NCI-H2081 (cell line): ENCODE results near the gene OGFOD1.

Source experiments
- DNase-seq, 2 experiments: peaks; one replicate each; lab custom pipeline; 2025; lab: John Stamatoyannopoulos, UW

Gene OGFOD1

DNA sequence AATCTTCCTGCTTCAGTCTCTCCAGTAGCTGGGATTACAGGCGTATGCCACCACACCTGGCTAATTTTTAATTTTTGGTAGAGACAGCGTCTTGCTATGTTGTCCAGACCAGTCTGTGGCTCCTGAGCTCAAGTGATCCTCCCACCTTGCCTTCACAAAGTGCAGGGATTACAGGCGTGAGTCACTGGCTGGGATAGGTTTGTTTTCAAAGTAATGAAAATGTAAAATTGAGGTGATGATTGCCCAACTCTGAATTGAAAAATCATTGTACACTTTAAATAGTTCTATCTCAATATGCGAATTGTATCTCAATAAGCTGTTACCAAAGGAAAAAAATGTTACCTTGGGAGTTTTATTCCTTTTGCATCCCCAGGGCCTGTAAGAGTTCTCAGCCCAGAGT lies 24.8 kb upstream of the OGFOD1 start:
- no peak for DNase-seq

GRCh38 chr16:56428091-56428490 lies 23.3 kb upstream of the OGFOD1 start:
- DNase-seq, result no peak

- no peak for DNase-seq
Observed at GRCh38 chr16:56436258-56436657, 15.1 kb upstream of the OGFOD1 start.

GRCh38 chr16:56438038-56438437 lies 13.3 kb upstream of the OGFOD1 start:
- no peak for DNase-seq

GRCh38 chr16:56447286-56447685 lies 4.1 kb upstream of the OGFOD1 start:
- no peak for DNase-seq

DNA sequence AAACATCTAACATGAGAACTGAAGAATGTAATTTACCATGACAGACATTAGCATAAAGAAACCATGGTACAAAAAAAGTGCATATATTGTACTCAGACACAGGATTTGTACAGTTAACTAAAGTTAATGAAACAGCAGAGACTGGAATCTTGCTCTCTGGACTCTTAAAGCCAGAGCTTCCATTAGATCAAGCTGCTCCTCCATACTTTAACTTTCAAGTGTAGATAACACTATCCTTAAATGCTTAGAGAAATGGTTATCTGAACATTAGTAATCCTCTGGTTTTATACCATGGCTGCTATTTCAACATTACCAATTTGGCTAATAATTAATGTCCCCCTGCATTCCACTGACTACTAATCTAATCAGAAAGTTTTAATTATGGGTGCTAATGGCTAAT lies 3.3 kb upstream of the OGFOD1 start:
- DNase-seq, result no peak

DNA sequence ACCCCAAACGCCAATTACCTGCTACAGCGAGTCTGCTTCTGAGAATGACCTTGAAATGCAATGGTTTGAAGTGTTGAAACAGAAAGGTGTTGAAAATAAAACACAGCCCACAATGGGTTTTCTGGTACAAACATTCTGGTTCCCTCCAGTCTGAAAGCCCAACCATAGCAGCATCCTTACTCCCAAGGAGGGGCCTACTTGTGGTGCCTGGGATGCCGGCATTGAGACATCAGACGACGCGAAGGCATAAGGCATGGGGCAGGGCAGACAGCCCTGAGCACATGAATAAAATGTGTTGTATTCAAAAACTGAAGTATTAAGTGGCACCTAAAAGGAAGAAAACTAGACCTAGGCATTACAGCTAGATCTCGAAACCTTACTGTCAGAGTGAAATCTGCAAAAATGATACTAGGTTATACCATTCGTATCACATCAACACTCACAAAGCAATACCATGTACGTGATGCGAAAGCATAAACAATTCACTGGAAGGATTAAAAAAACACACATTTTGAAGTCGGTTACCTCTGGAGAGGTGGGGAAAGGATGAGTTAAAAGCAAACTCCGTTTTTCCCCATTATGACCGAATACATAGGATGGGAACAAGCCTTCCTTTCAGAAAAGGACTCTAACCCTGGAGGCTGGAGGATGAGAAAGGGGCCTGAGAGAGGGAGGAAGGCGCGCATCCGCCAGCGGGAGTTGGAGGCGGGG lies 924 bp upstream of the OGFOD1 start:
- no peak for DNase-seq

- peak in 1 of 2 experiments; percentile 23 for DNase-seq
Observed at GRCh38 chr16:56451753-56452689, 667 bp downstream of the OGFOD1 start.

DNA sequence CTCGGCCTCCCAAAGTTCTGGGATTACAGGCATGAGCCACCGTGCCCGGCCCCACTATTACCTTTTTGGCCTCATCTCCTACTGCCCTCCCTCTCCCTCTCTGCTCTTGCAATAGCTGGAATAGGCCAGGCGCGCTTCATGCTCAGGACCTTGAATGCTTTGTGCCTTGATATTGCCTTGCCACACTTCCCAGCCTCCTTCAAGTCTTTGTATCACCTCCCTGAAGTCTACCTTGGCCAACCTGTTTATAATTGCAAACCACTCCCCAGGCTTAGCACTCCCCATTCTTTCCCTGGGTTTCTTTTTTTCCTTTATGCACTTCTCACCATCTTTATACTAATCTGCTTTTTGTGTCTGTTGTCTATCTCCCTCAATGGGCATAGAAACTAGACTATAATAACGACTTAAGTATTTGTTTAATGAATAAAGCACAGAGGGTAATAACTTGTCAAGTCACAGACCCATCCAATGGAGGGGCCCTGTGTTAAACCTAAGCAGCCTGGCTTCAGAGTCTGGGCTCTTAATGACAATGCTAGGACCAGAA lies 6.6 kb downstream of the OGFOD1 start:
- DNase-seq, result no peak

GRCh38 chr16:56460101-56460500 lies 8.7 kb downstream of the OGFOD1 start:
- DNase-seq, result no peak

- no peak for DNase-seq
Observed at GRCh38 chr16:56462064-56462796, 10.9 kb downstream of the OGFOD1 start.

- DNase-seq, result no peak
Observed at GRCh38 chr16:56463153-56463552, 11.8 kb downstream of the OGFOD1 start.

DNA sequence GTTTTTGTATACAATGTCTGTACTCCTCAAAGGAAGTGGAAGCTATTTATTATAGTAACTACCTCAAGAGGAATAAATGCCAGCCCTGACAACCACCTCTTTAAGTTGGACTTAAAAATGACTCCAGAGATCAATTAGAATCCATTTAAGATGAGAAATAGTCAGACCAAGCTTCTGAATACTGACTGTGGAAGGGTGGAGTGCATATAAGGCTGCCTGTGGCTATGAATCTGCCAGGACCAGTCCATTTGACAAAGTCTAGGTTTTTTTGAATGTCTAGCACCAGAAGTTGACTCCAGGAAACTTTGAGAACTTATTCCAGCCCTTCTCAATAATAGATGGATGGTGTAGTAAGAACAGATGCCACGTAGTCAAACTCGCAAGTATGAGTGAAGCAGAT lies 15.0 kb downstream of the OGFOD1 start:
- DNase-seq, result no peak

GRCh38 chr16:56468800-56469199 lies 17.4 kb downstream of the OGFOD1 start:
- no peak for DNase-seq

DNA sequence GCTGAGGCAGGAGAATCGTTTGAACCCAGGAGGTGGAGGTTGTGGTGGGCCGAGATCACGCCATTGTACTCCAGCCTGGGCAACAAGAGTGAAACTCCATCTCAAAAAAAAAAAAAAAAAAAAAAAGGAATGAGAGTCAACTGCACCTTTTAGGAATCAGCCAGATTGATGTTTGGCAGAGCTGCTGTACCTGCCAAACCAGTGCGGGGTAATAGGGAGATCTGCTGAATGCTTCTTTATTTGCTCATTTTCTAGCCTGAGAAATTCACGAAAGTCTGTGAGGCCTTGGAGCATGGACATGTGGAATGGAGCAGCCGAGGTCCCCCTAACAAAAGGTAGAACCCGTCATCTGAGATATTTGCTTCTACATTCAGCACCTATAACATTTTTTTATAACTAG lies 18.4 kb downstream of the OGFOD1 start:
- DNase-seq, result no peak

GRCh38 chr16:56470232-56470631 lies 18.9 kb downstream of the OGFOD1 start:
- no peak for DNase-seq

- DNase-seq, result no peak
Observed at GRCh38 chr16:56470666-56471065, 19.3 kb downstream of the OGFOD1 start.

DNA sequence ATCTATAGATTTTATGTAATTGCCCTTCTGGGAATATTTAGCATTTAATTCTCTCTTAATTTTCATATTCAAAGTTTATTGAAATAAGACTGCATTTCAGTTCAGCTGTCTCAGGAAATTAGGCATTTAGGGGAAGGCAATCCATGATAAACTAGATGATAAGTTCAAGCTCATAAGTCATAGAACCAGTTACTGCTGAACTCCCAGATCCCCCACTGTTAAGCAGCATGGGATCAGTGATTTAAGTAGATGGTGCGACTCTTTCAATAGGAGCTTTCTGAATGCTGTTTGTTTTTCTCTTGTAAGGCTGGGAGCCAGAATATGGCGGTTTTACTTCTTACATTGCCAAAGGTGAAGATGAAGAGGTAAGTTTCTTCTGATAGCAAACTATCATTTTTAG lies 23.8 kb downstream of the OGFOD1 start:
- DNase-seq, result peak; percentile 5 to 22

GRCh38 chr16:56477096-56477878 lies 25.9 kb downstream of the OGFOD1 start:
- no peak for DNase-seq

GRCh38 chr16:56478281-56479049 lies 27.1 kb downstream of the OGFOD1 start:
- DNase-seq, result no peak

- DNase-seq, result no peak
Observed at GRCh38 chr16:56479469-56479868, 28.1 kb downstream of the OGFOD1 start.
